ENCODE measurements around the gene MPZL3. TPM values are rescaled to one million over a fixed set of nuclear protein-coding genes. Genes with fewer than 3 reads are reported as not detected.

MPZL3 gene
- polyA plus RNA-seq, 2 of the 4 experiments (the other 2 are of a cell fraction): 0.34 to 1.0 TPM

DNA sequence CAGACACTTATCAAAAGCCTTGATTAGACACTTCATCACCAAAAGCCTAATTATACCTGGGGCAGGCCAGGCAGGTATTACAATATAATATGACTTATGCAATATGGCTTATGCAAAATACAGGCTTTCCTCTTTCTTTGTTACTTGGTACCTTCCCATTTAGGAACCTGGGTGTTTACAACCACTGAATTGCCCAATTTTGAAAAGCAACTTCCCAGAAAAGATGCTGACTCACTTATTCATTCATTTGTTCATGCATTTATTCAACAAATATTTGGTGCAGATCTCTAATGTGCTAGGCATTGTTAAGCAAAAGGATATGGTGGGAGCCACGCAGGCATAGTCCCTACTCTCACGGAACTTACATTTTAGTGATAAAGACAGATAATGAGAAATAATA is 13.7 kb downstream of the MPZL3 start:
- POLR2A ChIA-PET: no interaction called here
- Histone ChIP-seq H3K4me3 (no peak overlapping the region), H3K27ac (no peak overlapping the region), H3K4me2 (no peak overlapping the region), H3K9me3 (no peaks in the 10 kb centered on the region), H3K4me1 (no peaks in the 10 kb centered on the region)
- DNase-seq (ENCODE audit: low read depth in 1 of 2, low spot score in 1 of 2): no peak
- TF ChIP-seq HOXB5 (CRISPR knock-in tag; IDR thresholded peaks at IDR 0.05) (no peak), CBX2 (IDR thresholded peaks at IDR 0.05; ENCODE audit: borderline replicate concordance, low read depth) (no peak), ATOH8 (CRISPR knock-in tag; IDR thresholded peaks at IDR 0.05; ENCODE audit: low read depth) (no peak), EP300 (IDR thresholded peaks at IDR 0.05) (no peak), ELK1 (IDR thresholded peaks at IDR 0.05; ENCODE audit: low read depth, low read length) (no peak), SREBF2 (IDR thresholded peaks at IDR 0.05) (no peak), BHLHE40 (IDR thresholded peaks at IDR 0.05; ENCODE audit: low read depth, low read length) (no peak), HDAC2 (IDR thresholded peaks at IDR 0.05) (no peak), POLR2AphosphoS2 (conservative IDR thresholded peaks at IDR 0.05; ENCODE audit: low read length) (no peak), HMGXB4 (CRISPR knock-in tag; IDR thresholded peaks at IDR 0.05; ENCODE audit: borderline replicate concordance) (no peak), REST (IDR thresholded peaks at IDR 0.05) (no peak), TFCP2L1 (CRISPR knock-in tag; IDR thresholded peaks at IDR 0.05) (no peak), ZFP36 (IDR thresholded peaks at IDR 0.05; ENCODE audit: borderline replicate concordance, partially characterized antibody) (no peak), SMC3 (IDR thresholded peaks at IDR 0.05) (no peak), ZSCAN20 (CRISPR knock-in tag; IDR thresholded peaks at IDR 0.05) (no peak), RAD21 (conservative IDR thresholded peaks at IDR 0.05 in 1 of 2, IDR thresholded peaks at IDR 0.05 in 1 of 2) (no peak), ZC3H11A (IDR thresholded peaks at IDR 0.05) (no peak)
- TF ChIP-seq, protein P1, sequence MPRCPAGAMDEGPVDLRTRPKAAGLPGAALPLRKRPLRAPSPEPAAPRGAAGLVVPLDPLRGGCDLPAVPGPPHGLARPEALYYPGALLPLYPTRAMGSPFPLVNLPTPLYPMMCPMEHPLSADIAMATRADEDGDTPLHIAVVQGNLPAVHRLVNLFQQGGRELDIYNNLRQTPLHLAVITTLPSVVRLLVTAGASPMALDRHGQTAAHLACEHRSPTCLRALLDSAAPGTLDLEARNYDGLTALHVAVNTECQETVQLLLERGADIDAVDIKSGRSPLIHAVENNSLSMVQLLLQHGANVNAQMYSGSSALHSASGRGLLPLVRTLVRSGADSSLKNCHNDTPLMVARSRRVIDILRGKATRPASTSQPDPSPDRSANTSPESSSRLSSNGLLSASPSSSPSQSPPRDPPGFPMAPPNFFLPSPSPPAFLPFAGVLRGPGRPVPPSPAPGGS (IDR thresholded peaks at IDR 0.05): no peak
- 92% methylated on average over 2 of the region's 2 CpGs for WGBS (ENCODE audit: missing lambda C conversion rate)
- no peak for FAIRE-seq
- ATAC-seq: no peak
- CTCF ChIA-PET: interaction anchor here (1.3 kb wide), 1 partner anchor 67 kb away, joined by 4 read pairs; no protein-coding TSS in a partner anchor

DNA sequence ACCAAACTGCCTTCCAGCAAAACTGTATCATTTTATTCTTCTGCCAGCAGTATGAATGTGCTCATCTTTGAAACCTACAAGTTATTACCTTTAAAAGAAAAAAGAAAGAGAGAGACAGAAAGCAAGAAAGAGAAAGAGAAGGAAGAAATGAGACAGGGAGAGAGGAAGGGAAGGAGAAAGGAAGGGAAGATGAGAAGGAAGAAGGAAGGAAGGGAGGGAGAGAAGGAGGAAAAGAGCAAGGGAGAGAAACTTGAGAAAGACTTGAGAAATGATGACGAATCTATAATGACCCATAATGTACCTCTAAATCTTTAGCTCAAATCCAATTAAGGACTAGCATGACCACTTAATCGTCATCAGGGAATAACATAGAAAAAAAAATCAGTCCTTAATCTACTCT is 16.0 kb downstream of the MPZL3 start:
- POLR2A ChIA-PET: no interaction called here
- no peaks in the 10 kb centered on the region for H3K4me1 ChIP-seq
- H3K4me2 ChIP-seq: no peak overlapping the region
- H3K27ac ChIP-seq: no peak overlapping the region
- CTCF ChIA-PET: interaction anchor here (1.4 kb wide), 1 partner anchor 38 kb away, joined by 3 read pairs; no protein-coding TSS in a partner anchor
- DNase-seq (ENCODE audit: low read depth in 1 of 2, low spot score in 1 of 2) (no peak), FAIRE-seq (no peak), ATAC-seq (no peak)
- no peaks in the 10 kb centered on the region for H3K9me3 ChIP-seq
- H3K4me3 ChIP-seq: no peak overlapping the region
- 9% methylated on average over 2 of the region's 2 CpGs for WGBS (ENCODE audit: missing lambda C conversion rate)
- TF ChIP-seq RFX5 (IDR thresholded peaks at IDR 0.05): no peak
- TF ChIP-seq, protein P2, sequence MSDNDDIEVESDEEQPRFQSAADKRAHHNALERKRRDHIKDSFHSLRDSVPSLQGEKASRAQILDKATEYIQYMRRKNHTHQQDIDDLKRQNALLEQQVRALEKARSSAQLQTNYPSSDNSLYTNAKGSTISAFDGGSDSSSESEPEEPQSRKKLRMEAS (IDR thresholded peaks at IDR 0.05): no peak
- TF ChIP-seq BHLHE40 (IDR thresholded peaks at IDR 0.05; ENCODE audit: low read depth, low read length): no peak
- no peak for TF ChIP-seq HEYL (CRISPR knock-in tag; IDR thresholded peaks at IDR 0.05)
- no peak for TF ChIP-seq KDM1A (IDR thresholded peaks at IDR 0.05; ENCODE audit: low read depth)
- no peak for TF ChIP-seq ESRRA (IDR thresholded peaks at IDR 0.05; ENCODE audit: borderline replicate concordance, low read length)
- no peak for TF ChIP-seq ELK1 (IDR thresholded peaks at IDR 0.05; ENCODE audit: low read depth, low read length)
- no peak for TF ChIP-seq NR3C1 (IDR thresholded peaks at IDR 0.05)
- TF ChIP-seq JUN (IDR thresholded peaks at IDR 0.05): no peak
- TF ChIP-seq, protein P1 (IDR thresholded peaks at IDR 0.05): no peak

Data from A549 (cell line).